Naive thymus-derived CD4-positive, alpha-beta T cell (primary cell): Measurements from ENCODE around the gene KCNA1. TPM values are rescaled to one million over a fixed set of nuclear protein-coding genes. Genes with fewer than 3 reads are reported as not detected.
"Not testable (repeated sequence)": the region's sequence is repeated elsewhere in the genome, so short reads cannot be mapped to it uniquely, and the experiment has no call there.

Experiments used
- ATAC-seq: fragments of 150-1000 bp; cut with Tn5 transposase; 2 replicates; pipeline ENCODE4 v1.10.0; 2021; ENCODE audit warnings: mild to moderate bottlenecking, moderate library complexity
- CTCF ChIA-PET: fragments of 350-600 bp; sonication (Branson Sonifier 250); formaldehyde crosslinking; loops from one replicate; lab custom pipeline; 2021; ENCODE audit warnings: antibody characterized with exemption; lab: Charles Lee
- POLR2A ChIA-PET: fragments of 350-600 bp; sonication (Branson Sonifier 250); formaldehyde crosslinking; loops from one replicate; lab custom pipeline; 2021; ENCODE audit warnings: antibody characterized with exemption, inconsistent platforms; lab: Charles Lee
- DNase-seq, 9 donors: peaks; one replicate each; pipeline versions ENCODE4 v3.0.0 to v3.0.0-alpha.2; 2020 to 2022; ENCODE audit warnings: mixed read lengths in 1 of 9
- H3K27ac ChIP-seq: one replicate; pipeline ENCODE4 v1.7.0; 2013; ENCODE audit warnings: mild to moderate bottlenecking, low read depth, low read length, moderate library complexity
- H3K27me3 ChIP-seq, 2 donors: one replicate each; pipeline ENCODE4 v1.7.0; 2013; ENCODE audit warnings: low read length in 2 of 2, mild to moderate bottlenecking in 2 of 2, moderate library complexity in 2 of 2; ENCODE audit not compliant: control insufficient read depth in 2 of 2, insufficient read depth in 2 of 2
- H3K36me3 ChIP-seq, 3 experiments: 1 replicate in 2 of 3; 2 replicates in 1 of 3; pipeline ENCODE4 v1.7.0; 2013; ENCODE audit warnings: low read length in 3 of 3, mild to moderate bottlenecking in 3 of 3, moderate library complexity in 1 of 3; ENCODE audit not compliant: insufficient read depth in 3 of 3, control insufficient read depth in 2 of 3
- H3K4me1 ChIP-seq, 2 donors: one replicate each; pipeline ENCODE4 v1.7.0; 2013; ENCODE audit warnings: low read length in 2 of 2, mild to moderate bottlenecking in 2 of 2, moderate library complexity in 1 of 2; ENCODE audit not compliant: control insufficient read depth in 2 of 2, insufficient read depth in 2 of 2
- H3K4me3 ChIP-seq: 2 replicates; pipeline ENCODE4 v1.7.0; 2013; ENCODE audit warnings: mild to moderate bottlenecking, low read length
- H3K9me3 ChIP-seq, 3 experiments: 1 replicate in 2 of 3; 2 replicates in 1 of 3; pipeline ENCODE4 v1.7.0; 2013; ENCODE audit warnings: low read length in 3 of 3; ENCODE audit not compliant: control insufficient read depth in 2 of 3
- H3K27ac Mint-ChIP-seq, 9 donors: one replicate each; pipeline ENCODE4 v1.8.0; 2020 to 2022; ENCODE audit warnings: mixed read lengths in 9 of 9, mild to moderate bottlenecking in 8 of 9, moderate library complexity in 5 of 9, inconsistent platforms in 2 of 9
- H3K27me3 Mint-ChIP-seq, 5 donors: one replicate each; pipeline ENCODE4 v1.8.0; 2021 to 2022; ENCODE audit warnings: mixed read lengths in 5 of 5, mild to moderate bottlenecking in 1 of 5
- H3K36me3 Mint-ChIP-seq, 5 donors: one replicate each; pipeline ENCODE4 v1.8.0; 2020 to 2022; ENCODE audit warnings: mixed read lengths in 5 of 5, mild to moderate bottlenecking in 3 of 5, inconsistent platforms in 1 of 5
- H3K4me1 Mint-ChIP-seq, 7 donors: one replicate each; pipeline ENCODE4 v1.8.0; 2020 to 2022; ENCODE audit warnings: mixed read lengths in 7 of 7, mild to moderate bottlenecking in 3 of 7, inconsistent platforms in 1 of 7
- H3K4me3 Mint-ChIP-seq, 10 donors: one replicate each; pipeline ENCODE4 v1.8.0; 2020 to 2022; ENCODE audit warnings: mild to moderate bottlenecking in 10 of 10, mixed read lengths in 10 of 10, moderate library complexity in 6 of 10, inconsistent platforms in 2 of 10
- H3K9me3 Mint-ChIP-seq, 11 donors: one replicate each; pipeline ENCODE4 v1.8.0; 2020 to 2022; ENCODE audit warnings: mixed read lengths in 11 of 11, mild to moderate bottlenecking in 4 of 11, inconsistent platforms in 1 of 11, moderate library complexity in 1 of 11
- intact Hi-C, 2 donors: fragments of 100-400 bp; cut with micrococcal nuclease; formaldehyde crosslinking; loops; one replicate each; pipeline ENCODE4 v1.15.1; 2023
- polyA plus RNA-seq, 2 donors: library from polyadenylated mRNA; unstranded; fragments of 300-500 nt; fragmentation: Illumina TruSeq; gene quantifications; one replicate each; pipeline ENCODE4 v1.2.3, GENCODE V29; 2021
- total RNA-seq, 6 experiments: library from RNA in 5 of 6; stranded (reverse) in 5 of 6; gene quantifications; 1 replicate in 5 of 6; 2 replicates in 1 of 6; pipeline ENCODE4 v1.2.3 and lab custom pipeline; 2021 to 2026

KCNA1 gene
- total and polyA plus RNA-seq, 7 experiments from 2014 or later, result not detected

DNA sequence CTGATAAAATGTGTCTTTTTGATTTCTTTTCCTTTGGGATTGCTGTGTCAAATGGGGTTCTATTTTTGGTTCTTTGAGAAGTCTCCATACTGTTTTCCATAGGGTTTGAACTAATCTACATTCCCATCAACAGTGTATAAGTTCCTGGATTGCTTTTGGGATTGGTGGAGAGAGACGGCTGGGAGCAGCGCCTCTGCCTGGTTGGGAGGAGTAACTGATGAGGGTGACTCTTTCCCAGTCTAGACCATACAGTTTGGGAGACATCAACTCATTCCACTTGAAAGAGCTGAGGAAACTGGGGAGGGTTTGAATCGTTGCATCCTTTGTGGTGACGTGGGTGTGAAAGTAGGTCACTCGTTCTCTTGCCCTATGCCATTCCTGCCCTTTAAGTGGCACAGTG lies 42.3 kb upstream of the KCNA1 start:
- DNase-seq (no peak), ATAC-seq (no peak)
- H3K9me3 Mint-ChIP-seq, result no peaks in the 10 kb centered on the region
- Histone ChIP-seq H3K27me3 (no peaks in the 10 kb centered on the region), H3K27ac (no peak overlapping the region), H3K4me1 (no peaks in the 10 kb centered on the region), H3K4me3 (no peak overlapping the region), H3K36me3 (no peaks in the 10 kb centered on the region), H3K9me3 (no peaks in the 10 kb centered on the region)
- ChIA-PET CTCF (interaction anchor here (2.3 kb wide), 1 partner anchor 12 kb away, joined by 11 read pairs; no protein-coding TSS in a partner anchor), POLR2A (no interaction called here)
- H3K36me3 Mint-ChIP-seq, result no peaks in the 10 kb centered on the region
- H3K27me3 Mint-ChIP-seq, result peaks cover 29 to 45% (median 36%) of the 10 kb centered on the region in 5 donors
- H3K27ac Mint-ChIP-seq, result no peak overlapping the region
- H3K4me3 Mint-ChIP-seq, result no peak overlapping the region
- intact Hi-C loops, result no loop called here
- peaks cover 0 to 3% (median 0%) of the 10 kb centered on the region in 7 donors for H3K4me1 Mint-ChIP-seq

DNA sequence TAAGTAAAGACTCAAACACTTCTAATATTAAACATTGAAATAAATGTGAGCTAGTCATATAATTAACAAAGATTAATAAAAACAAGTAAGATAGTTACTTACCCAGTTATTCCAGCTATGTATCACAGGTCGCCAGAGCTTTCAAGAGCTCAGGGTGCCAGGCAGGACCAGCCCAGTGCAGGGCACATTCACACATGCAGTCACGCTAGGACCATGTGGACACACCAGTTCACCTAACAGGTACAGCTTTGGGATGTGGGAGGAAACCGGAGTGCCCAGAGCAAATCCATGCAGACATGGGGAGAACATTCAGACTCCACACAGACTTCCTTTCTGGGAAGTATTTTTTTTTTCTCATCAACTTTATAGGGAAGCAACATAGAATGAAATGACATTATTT lies 39.3 kb upstream of the KCNA1 start:
- Histone ChIP-seq H3K4me3 (no peak overlapping the region), H3K27me3 (no peaks in the 10 kb centered on the region), H3K27ac (no peak overlapping the region), H3K36me3 (no peaks in the 10 kb centered on the region), H3K4me1 (no peaks in the 10 kb centered on the region), H3K9me3 (no peaks in the 10 kb centered on the region)
- H3K4me1 Mint-ChIP-seq, result no peaks in the 10 kb centered on the region
- intact Hi-C loops, result no loop called here
- no peak overlapping the region for H3K4me3 Mint-ChIP-seq
- H3K36me3 Mint-ChIP-seq, result no peaks in the 10 kb centered on the region
- H3K27me3 Mint-ChIP-seq, result peaks cover 10 to 34% (median 30%) of the 10 kb centered on the region in 5 donors
- DNase-seq (no peak), ATAC-seq (no peak)
- H3K27ac Mint-ChIP-seq, result no peak overlapping the region
- no peaks in the 10 kb centered on the region for H3K9me3 Mint-ChIP-seq
- POLR2A ChIA-PET, result no interaction called here
- CTCF ChIA-PET, result interaction anchor here (1.2 to 2.7 kb wide), 2 partner anchors 12 to 15 kb away, joined by 4 to 9 read pairs; no protein-coding TSS in a partner anchor

DNA sequence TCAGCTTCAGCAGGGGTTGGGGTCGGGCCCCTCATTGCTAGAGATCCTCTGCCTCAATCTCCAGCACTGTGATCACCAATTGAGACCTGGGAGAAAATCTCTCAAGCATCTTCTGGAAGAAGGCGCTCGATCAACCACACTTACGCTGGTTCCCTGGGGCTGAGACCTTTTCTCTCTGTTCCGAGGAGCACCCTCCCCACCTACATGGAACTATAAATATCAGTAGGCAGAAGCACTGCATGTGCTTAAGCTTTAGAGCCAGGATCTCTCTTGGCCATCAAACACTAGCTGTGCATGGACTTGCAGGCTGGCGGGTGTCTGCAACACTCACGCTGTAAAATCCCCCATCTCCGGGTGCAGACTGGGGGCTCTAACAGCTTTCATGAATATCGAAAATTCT lies 38.2 kb upstream of the KCNA1 start:
- no peaks in the 10 kb centered on the region for H3K36me3 Mint-ChIP-seq
- H3K36me3 ChIP-seq, result no peaks in the 10 kb centered on the region
- no peaks in the 10 kb centered on the region for H3K9me3 Mint-ChIP-seq
- ATAC-seq (no peak), DNase-seq (no peak)
- no peaks in the 10 kb centered on the region for H3K4me1 ChIP-seq
- no peaks in the 10 kb centered on the region for H3K4me1 Mint-ChIP-seq
- H3K27ac Mint-ChIP-seq, result no peak overlapping the region
- peaks cover 4 to 33% (median 21%) of the 10 kb centered on the region in 5 donors for H3K27me3 Mint-ChIP-seq
- H3K27ac ChIP-seq, result no peak overlapping the region
- no peak overlapping the region for H3K4me3 Mint-ChIP-seq
- intact Hi-C loops, result no loop called here
- CTCF ChIA-PET, result no interaction called here
- H3K4me3 ChIP-seq, result no peak overlapping the region
- POLR2A ChIA-PET, result no interaction called here
- no peaks in the 10 kb centered on the region for H3K9me3 ChIP-seq
- H3K27me3 ChIP-seq, result no peaks in the 10 kb centered on the region

DNA sequence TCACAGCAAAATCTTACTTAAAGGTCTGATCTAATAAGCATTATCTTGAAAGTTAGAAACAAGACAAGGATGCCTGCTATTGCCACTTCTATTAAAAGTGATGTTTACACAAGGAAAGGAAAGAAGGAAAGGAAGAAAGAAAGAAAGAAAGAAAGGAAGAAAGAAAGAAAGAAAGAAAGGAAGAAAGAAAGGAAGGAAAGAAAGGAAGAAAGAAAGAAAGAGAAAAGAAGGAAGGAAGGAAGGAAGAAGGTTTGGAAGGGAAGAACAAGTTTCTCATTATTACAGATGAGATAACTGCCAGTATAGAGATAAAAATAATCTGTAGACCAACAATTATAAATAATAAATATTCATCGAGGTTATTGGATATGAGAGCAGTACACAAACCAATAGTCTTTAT lies 35.8 kb upstream of the KCNA1 start:
- ATAC-seq, result no peak
- ChIA-PET POLR2A (no interaction called here), CTCF (no interaction called here)
- Mint-ChIP-seq H3K4me1 (no peaks in the 10 kb centered on the region), H3K36me3 (peaks cover 0 to 3% (median 0%) of the 10 kb centered on the region in 5 donors), H3K27ac (no peak overlapping the region), H3K27me3 (peaks cover 4 to 26% (median 17%) of the 10 kb centered on the region in 5 donors), H3K4me3 (no peak overlapping the region), H3K9me3 (peaks cover 0 to 10% (median 3%) of the 10 kb centered on the region in 11 donors)
- no peak for DNase-seq
- Histone ChIP-seq H3K4me3 (no peak overlapping the region), H3K27me3 (no peaks in the 10 kb centered on the region), H3K9me3 (no peaks in the 10 kb centered on the region), H3K27ac (no peak overlapping the region), H3K36me3 (no peaks in the 10 kb centered on the region), H3K4me1 (no peaks in the 10 kb centered on the region)
- intact Hi-C loops, result no loop called here

DNA sequence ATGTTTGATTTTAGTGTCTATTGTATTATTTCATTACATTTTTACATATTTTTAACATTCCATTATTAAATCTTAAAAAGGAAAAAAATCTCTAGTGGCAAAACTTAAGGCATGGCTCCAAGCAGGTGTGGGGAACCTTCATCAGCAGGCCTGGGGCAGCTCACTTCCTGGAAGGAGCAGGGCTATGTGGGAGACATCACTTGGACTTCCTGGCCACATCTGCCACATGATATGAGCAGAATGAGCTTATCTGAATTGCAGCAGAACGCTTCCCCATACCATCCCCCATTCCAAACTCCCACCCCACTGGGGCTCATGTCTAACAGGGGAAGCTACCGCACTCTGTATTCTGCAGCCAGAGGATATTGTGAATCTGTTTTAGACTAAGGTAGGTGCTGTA lies 35.0 kb upstream of the KCNA1 start:
- Histone ChIP-seq H3K27ac (no peak overlapping the region), H3K27me3 (no peaks in the 10 kb centered on the region), H3K36me3 (no peaks in the 10 kb centered on the region), H3K9me3 (no peaks in the 10 kb centered on the region), H3K4me1 (no peaks in the 10 kb centered on the region), H3K4me3 (no peak overlapping the region)
- CTCF ChIA-PET, result no interaction called here
- ATAC-seq (no peak), DNase-seq (no peak)
- Mint-ChIP-seq H3K9me3 (peaks cover 0 to 11% (median 3%) of the 10 kb centered on the region in 11 donors), H3K4me3 (no peak overlapping the region), H3K27ac (no peak overlapping the region), H3K36me3 (peaks cover 0 to 3% (median 0%) of the 10 kb centered on the region in 5 donors), H3K4me1 (no peaks in the 10 kb centered on the region), H3K27me3 (peaks cover 4 to 26% (median 17%) of the 10 kb centered on the region in 5 donors)
- intact Hi-C loops, result no loop called here
- POLR2A ChIA-PET, result no interaction called here

DNA sequence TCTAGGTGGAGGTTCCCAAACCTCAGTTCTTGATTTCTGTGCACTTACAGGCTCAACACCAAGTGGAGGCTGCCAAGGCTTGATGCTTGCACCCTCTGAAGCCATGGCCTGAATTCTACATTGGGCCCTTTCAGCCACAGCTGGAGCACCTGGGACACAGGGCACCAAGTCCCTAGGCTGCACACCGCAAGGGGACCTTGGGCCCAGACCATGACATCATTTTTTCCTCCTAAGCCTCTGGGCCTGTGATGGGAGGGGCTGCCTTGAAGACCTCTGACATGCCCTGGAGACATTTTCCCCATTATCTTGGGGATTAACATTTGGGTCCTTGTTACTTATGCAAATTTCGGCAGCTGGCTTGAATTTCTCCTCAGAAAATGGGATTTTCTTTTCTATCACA lies 30.2 kb upstream of the KCNA1 start:
- CTCF ChIA-PET, H3K36me3 ChIP-seq, intact Hi-C loops, H3K4me1 Mint-ChIP-seq, H3K4me3 Mint-ChIP-seq, POLR2A ChIA-PET, H3K4me3 ChIP-seq, H3K9me3 ChIP-seq, H3K27me3 ChIP-seq, H3K4me1 ChIP-seq, H3K27ac Mint-ChIP-seq, H3K27ac ChIP-seq, DNase-seq, H3K36me3 Mint-ChIP-seq, ATAC-seq: not testable (repeated sequence)
- peaks cover 17 to 31% (median 26%) of the 10 kb centered on the region in 5 donors for H3K27me3 Mint-ChIP-seq
- peaks cover 0 to 22% (median 14%) of the 10 kb centered on the region in 11 donors for H3K9me3 Mint-ChIP-seq

DNA sequence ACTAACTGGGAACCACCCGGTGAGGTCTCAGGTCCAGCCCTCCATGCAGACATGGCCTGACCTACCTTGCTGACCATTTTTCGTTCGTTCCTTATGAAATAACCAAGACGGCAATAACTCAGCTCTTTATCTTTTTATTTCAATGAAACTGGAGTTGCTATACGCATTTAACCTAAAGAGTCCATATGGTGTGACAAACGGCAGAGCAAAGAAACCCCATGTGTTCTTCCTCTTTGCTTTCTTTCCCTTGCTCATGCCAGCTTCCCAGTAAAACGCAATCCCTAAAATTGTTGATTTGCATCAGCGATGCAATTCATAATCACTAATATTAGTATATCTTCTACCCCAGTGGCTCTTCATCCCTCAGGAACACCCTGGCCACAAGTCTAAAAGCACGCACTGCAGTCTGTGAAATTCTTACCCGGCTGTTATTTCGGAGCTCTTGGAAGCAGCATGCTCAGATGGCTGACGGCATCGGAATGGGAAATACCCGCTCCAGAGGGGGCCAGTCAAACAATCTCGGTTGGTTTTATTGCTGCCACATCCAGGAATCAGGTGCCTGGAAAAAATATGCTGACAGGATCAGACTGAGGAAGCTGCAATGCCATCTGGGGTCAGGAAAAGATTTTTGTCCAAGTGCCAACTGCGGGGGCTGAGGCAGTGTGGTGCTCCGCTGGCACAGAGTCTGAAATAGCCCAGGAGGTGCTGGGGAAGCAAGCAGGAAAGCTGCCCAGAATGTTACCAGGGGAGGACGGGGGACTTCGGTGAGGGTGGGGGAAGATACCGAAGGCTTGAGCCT lies 28.2 kb upstream of the KCNA1 start:
- Mint-ChIP-seq H3K27me3 (peaks cover 30 to 42% (median 40%) of the 10 kb centered on the region in 5 donors), H3K36me3 (peaks cover 0 to 6% (median 3%) of the 10 kb centered on the region in 5 donors), H3K27ac (no peak overlapping the region), H3K9me3 (peaks cover 0 to 22% (median 14%) of the 10 kb centered on the region in 11 donors), H3K4me3 (no peak overlapping the region), H3K4me1 (no peaks in the 10 kb centered on the region)
- H3K27ac ChIP-seq, result no peak overlapping the region
- DNase-seq, result no peak
- intact Hi-C loops, result no loop called here
- no peaks in the 10 kb centered on the region for H3K9me3 ChIP-seq
- H3K4me1 ChIP-seq, result no peaks in the 10 kb centered on the region
- no peaks in the 10 kb centered on the region for H3K27me3 ChIP-seq
- no peaks in the 10 kb centered on the region for H3K36me3 ChIP-seq
- POLR2A ChIA-PET, result no interaction called here
- no peak for ATAC-seq
- no peak overlapping the region for H3K4me3 ChIP-seq
- CTCF ChIA-PET, result no interaction called here
